Stimulated activated CD4-positive, alpha-beta T cell treated with anti-CD3 and anti-CD28 coated beads, Interleukin-4, amount 100 ng/mL, for 48 hours (primary cell): Measurements from ENCODE around the gene SOBP.

Experiments
- DNase-seq, 2 donors: peaks; one replicate each; pipeline ENCODE4 v3.0.0-alpha.2; 2020; ENCODE audit warnings: low read depth in 2 of 2

Gene SOBP

DNA sequence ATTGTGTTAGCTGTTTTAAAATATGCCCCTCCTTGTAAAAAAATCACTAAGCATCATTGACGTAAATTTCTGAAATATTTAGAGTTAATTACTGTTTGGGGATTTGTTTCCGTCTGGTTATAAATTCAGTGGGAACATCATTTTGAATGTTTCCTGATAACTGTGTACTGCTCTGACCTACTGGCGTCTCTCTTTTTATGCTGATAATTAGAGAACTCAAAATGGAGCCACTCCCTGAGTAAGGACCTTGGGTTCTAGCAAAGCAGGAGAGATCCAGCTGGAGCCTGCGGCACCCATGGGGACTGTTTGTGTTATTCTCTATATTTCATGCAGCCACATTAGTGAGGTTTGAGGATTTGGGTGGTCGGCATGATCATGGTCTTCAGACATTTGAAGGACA lies 124.9 kb downstream of the SOBP start:
- DNase-seq: no peak

DNA sequence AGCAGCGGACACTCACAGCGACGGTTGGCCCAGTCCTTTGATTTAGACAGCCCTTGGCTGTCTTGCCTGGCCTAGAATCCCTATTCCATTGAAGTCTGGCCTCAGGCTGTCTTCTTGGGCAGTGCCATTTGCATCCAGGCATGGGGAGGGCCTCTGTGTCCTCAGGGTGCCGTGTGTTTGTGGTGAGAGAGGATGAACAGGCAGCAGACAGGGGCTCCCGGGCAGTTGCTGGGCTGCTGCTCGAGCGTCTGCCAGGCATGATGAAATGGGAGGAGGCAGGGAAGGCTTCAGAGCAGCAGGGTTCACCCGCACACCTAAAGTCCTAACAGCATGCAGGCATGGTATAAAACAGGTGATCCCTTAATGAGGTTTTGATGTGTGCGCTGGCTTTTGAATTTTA lies 126.9 kb downstream of the SOBP start:
- DNase-seq: no peak

DNA sequence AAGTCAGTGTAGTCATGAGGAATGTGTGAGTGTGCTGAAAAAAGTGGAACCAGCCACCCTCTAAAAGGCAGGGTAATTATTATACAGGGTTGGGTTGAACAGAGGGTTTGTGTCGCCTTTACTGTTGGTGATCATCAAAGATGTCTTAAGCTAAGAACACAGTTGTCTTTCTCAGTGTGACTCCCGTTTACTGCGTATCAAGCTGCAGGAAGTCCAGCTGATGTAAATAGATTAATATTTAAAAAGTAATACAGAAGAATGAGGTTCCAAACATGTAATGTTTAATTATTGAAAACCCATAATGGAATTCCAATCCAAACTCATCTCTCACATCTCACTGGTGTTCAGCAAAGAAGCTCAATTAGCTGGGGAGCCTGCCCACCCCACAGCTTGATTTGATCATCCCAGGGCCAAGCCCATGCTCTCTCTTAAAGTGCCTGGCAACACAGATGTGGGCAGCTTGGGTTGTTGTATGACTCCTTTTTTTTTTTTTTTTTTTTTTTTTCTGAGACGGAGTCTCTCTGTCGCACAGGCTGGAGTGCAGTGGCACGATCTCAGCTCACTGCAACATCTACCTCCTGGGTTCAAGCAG lies 127.5 kb downstream of the SOBP start:
- no peak for DNase-seq

DNA sequence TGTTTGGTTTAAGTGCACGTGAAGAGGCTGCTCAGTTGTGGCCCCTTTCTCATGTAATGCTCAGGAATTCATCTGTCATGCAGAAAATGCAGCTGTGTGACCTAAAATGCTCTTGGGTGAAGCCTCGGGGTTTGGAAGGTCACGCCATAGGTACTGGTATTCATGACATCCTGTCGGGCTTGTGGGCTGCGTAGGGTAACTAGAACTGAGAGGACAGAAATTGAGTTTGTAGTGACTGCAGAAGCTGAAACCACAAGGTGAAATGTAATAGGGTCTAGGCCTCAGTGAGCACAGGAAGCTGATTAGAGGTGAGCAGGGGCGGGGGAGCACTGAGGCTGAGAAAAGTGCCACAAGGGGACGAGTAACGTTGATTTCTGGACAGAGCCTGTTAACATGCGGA lies 128.8 kb downstream of the SOBP start:
- peak; percentile 6 to 11 for DNase-seq

DNA sequence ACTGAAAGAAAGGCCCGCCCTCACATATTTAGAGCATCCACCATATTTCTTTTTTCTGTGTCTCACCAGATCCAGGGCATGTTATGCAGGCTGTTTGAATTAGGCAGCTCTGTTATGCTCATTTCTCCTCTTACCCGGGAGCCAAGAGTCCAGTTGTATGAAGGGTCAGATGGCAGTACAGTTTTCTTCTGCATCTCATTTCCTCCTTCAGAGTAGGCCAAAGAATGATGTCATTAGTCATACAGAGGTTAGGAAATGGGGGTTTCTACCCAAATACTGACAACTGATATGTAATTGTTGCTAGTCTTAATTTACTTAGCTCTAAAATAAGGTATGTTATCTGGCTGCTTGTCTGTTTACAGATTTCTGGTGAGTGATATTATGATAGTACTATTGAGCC lies 130.8 kb downstream of the SOBP start:
- no peak for DNase-seq

DNA sequence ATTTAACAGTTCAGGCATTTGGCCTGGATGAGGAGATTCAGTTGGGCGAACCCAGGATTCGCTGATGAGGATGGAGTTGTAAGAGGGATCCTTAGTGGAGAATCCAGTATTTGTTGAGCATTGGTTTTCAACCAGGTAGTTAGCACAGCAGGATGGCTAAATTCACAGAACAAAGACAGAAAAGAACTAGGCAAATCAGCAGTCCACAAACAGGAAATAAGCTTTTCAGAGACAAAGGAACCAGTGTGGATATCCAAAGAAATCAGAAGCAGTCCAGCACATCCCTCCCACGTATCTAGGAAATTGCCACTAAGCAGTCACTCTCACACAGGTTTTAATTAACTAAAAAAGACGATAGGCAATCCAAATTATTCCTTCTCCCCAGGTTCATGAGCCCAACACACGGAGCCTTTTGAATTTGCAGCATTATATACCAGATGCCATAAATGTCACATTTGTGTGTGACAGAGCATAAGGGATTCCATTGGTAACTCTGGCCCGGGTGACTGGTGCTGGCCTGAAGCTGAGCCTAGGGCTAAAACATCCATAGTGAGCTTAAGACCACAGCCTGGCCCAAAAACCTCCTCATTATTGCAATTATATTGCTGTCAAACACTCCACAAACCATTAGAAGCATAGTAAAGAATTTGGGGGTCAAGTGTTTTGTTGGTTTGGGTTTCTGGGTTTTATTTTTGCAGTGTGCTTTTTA lies 131.5 kb downstream of the SOBP start:
- no peak for DNase-seq

DNA sequence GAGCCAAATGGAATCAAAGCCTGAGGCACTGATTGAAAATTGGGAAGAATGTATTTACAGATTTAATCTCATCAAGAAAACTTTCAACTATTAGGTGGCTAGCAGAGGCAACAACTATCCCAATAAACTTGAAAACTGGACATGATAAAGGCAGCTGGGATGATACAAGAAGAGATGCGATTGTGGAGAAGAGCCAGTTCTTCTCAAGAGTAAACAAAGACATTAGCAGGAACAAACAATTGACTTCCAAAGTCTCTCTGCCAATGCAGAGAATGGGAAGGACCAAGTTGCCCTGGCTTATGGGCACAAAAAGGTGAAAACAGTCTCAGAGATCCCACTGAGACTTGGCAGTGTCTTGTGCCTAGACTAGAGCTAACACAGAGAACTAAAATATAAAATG lies 132.4 kb downstream of the SOBP start:
- no peak for DNase-seq

DNA sequence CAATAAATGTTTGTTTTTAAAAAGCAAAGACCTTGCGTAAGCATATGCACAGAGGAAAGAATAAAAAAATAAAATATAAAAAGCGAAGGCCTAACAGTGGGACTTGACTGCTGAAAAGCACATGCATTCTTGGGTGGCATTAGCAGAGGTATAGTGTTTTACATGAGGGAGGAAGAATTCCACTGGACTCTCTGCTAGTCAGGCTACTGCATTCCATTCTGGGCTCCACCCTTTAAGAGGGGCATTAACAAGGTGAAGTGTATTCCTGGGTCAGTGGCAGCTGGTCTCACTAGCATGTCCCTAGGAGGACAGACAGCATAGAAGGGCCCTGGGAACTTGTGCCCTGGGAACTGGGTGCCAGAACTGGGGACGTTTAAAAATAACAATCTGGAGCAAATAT lies 134.1 kb downstream of the SOBP start:
- DNase-seq: no peak

DNA sequence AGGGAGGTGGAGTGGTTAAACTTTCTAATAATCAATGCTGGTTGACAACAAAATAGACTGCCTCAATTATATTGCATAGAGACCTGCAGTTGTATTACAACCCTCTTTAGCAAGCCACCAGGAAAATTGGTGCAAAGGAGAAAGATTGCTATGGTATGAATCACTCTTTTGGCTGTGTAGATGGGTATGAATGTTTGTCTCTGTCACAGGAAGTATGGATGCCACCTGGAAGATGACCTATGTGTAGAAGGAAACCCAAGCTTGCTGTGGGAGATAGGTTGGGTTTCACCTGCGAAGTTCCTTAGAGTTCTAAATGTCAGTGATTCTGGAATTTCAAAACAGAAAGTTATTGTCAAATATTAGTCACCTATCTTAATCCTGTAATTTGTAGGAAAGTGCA lies 134.6 kb downstream of the SOBP start:
- no peak for DNase-seq

DNA sequence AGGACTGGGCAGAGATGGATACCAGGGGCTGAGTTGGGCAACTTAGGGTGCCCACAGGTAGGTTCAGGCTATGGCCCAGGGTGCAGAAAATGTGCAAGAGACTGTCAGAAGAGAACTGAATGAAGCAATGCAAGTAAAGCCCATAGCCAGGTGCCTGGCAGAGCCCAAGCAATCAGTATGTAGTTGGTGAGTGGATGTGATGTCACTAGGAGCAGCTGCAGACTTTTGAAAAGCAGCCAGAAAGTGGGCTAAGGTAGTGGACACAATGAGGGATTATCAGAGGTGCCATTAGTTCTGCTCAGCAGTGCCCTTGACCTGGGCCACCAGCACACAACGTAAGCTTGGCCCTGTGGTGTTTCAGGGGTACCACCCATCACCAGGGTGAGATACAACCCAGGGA lies 135.3 kb downstream of the SOBP start:
- DNase-seq: no peak

DNA sequence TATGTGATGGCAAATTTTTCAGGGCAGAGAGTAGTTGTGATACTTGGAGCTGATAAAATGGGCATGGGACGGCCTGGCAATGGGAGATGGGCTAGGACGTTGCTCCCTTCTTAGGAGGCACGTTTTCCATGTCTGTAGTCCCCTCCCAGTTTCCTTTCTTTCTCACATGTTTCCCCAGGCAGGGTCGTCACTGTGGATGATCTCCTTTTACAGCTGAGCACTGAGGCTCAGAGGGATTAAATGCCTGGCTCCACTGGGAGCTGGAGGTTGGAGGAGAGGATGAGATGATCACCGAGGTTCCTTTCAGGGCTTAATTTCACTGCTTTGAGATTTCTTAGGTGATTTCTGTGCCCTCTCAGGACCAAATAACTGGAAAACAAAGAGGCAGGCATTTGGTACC lies 136.7 kb downstream of the SOBP start:
- no peak for DNase-seq

DNA sequence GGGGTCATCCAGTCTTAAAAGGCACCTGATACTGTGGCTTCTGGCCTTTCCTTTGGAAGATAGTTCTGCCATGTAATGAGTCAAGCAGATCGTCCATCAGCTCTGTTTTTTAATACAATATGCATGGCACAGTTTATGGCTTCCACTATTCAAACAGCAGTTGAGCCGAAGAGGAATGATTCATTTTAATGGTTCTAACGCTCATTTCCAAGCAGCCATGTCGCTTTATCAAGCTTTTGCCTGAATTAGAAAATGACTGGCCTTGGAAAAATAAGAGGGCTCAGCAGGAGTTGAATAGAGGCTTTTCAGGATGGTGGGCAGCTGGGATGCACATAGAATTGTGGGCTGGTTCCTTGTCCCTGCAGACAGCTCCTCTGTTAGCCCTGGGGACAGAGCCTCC lies 138.1 kb downstream of the SOBP start:
- DNase-seq: no peak

DNA sequence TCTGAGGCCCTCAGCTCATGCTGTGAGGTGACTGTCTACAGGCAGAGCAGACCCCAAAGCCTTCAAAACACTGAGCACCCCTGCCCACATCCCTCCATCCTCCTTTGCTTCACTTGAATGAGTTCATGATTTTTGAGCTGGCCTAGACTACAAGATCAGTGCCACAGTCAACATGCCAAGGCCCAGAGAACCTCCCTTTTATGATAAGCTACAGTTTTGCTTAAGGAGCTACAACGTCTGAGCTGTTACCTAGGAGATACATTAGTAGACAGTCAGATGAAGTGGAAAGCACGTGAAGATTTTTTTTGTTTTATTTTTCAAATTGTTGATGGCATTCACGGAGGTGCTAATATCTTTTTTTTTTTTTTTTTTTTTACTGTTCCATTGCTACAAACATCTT lies 139.0 kb downstream of the SOBP start:
- no peak for DNase-seq

DNA sequence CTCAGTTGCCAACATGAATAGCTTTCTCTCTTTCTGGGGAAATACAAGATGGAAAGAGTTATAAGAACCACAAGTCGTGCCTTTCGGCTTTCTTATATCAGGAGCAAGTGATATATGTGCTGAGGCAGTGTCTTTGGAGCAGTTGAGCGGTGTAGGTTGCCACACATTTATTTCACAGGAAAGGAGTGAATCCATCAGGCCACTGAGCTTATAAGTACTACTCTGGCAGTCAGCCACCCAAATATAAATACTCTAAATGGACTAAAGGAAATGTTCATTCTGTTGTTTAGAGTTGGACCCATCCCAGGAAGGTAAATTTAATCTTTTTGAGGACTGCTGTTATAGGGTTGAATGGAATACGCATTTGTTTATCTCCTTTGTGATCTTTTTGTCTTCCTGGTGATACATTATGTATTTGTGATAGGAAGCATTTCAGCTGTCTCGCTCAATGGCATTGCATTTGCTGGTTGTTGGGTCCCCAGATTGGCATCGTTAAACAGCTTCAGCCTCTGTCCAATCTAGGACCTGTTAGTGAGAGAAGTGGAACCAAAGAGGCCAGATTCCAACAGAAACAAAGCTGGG lies 139.7 kb downstream of the SOBP start:
- DNase-seq: no peak

DNA sequence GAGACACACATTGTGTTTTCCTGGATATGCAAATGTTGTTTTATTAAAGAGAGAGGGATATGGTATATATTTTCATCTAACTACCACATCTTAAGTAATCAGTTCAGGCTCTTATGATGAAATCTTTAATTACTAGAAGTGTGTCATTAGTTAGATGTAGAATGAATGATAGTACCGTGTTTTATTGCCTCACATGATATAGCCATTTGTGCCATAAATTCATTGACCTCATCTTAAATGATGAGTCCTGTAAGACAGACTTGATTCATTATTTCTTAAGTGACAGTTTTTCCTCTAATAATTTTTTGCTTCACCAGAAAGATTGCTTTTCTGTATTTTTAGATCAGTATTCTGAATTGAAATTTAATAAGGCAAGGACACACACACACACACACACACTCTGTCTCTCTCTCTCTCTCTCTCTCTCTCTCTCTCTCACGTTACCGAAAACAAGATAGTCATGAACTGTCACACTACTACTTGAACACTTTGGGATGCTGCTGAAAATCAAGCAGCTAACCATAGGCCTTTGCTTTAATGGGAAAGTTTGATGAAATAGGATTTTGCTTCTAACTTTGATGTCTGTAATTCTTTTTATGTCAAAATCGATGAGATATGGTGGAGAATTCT lies 140.5 kb downstream of the SOBP start:
- no peak for DNase-seq

DNA sequence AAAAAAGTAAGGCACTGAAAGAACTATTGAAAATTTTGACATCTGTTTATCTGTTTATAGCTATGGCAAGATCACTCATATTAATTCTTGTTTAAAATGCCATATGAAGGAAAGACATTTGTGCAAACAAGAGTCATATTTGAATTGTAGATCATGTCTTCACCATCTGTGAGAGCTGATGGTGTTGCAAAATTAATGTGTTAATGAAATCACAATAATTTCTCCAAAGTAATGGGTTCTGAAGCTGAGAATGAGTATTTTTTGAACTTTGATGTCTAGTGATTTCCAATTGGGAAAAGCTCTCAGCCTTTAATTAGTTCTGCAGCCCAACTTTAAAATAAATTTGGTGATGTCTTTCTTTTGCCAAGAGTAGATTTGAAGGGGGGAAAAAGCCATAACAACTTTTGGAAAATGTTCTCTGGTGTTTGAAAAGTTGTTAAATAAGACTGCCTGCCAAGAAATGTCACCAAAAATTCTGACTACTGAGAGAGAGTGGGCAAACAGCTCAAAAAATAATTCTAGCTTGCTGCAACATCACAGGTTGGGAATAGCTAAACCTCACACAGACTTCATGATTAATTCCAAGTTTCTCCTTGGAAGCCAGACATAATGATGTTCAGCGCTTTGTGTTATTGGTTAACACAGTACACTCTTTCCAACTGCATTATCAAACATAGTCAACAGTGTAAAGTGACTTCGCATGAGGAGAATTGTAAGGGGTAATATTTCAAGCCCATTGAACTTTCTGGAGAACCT lies 142.6 kb downstream of the SOBP start:
- DNase-seq: no peak

DNA sequence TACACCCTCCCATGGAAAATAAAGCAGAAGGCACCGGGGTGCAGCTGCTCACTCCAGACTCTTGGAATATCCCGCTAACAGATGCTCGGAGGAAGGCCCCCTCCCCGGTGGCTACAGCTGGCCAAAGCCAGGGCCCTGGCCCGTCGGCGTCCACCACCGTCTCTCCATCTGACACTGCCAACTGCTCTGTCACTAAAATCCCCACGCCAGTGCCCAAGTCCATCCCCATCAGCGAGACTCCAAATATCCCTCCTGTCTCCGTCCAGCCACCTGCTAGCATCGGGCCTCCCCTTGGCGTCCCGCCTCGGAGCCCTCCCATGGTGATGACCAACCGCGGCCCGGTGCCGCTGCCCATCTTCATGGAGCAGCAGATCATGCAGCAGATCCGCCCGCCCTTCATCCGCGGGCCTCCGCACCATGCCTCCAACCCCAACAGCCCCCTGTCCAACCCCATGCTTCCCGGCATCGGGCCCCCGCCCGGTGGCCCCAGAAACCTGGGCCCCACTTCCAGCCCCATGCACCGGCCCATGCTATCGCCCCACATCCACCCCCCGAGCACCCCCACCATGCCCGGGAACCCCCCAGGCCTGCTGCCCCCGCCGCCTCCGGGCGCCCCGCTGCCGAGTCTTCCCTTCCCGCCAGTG lies 143.9 kb downstream of the SOBP start:
- DNase-seq: no peak

DNA sequence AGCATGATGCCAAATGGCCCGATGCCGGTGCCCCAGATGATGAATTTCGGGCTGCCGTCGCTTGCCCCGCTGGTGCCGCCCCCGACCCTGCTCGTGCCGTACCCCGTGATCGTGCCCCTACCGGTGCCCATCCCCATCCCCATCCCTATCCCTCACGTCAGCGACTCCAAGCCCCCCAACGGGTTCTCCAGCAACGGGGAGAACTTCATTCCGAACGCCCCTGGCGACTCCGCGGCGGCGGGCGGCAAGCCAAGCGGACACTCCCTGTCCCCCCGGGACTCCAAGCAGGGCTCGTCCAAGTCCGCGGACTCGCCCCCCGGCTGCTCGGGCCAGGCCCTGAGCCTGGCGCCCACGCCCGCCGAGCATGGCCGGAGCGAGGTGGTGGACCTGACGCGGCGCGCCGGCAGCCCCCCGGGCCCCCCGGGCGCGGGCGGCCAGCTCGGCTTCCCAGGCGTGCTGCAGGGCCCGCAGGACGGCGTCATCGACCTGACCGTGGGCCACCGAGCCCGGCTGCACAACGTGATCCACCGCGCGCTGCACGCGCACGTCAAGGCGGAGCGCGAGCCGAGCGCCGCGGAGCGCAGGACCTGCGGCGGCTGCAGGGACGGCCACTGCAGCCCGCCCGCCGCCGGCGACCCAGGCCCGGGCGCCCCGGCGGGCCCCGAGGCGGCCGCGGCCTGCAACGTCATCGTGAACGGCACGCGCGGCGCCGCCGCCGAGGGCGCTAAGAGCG lies 144.6 kb downstream of the SOBP start:
- DNase-seq: no peak

DNA sequence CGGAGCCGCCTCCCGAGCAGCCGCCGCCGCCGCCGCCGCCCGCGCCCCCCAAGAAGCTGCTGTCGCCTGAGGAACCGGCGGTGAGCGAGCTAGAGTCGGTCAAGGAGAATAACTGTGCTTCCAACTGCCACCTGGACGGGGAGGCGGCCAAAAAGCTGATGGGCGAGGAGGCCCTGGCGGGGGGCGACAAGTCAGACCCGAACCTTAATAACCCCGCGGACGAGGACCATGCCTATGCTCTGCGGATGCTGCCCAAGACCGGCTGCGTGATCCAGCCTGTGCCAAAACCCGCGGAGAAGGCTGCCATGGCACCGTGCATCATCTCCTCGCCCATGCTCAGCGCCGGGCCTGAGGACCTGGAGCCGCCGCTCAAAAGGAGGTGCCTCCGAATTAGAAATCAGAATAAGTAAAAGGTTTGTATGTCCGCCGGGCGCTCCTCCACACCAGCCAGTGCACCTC lies 145.2 kb downstream of the SOBP start:
- DNase-seq: no peak

DNA sequence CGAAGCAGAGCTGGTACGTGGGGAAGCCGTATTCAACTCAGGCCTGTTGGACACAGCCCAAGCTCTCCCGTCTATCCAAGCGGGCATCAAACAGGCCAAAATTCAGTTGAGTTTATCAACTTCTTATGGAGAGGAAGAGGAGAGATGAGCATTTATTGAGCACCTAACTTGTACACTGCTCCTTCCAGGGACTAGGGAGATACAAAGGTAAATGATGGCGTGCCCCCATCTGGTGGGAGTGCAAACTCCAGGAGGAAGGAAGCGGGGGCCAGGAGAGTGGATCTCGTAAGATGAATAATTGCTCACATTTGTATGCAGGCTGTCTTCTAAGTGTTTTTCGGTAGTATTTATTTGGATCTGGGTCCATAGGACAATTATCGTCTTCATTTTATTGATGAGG lies 146.6 kb downstream of the SOBP start:
- DNase-seq: no peak
